Retinal pigment epithelial cell (primary cell): ENCODE results near the gene AIFM3.

Experiments used
- DNase-seq: peaks from one replicate; pipeline ENCODE4 v3.0.0-alpha.2; 2010; ENCODE audit warnings: low read depth
- H3K4me3 ChIP-seq: 2 replicates; pipeline ENCODE4 v1.5.1; 2011; ENCODE audit warnings: mild to moderate bottlenecking, low read length, control low read depth, moderate library complexity
- TF ChIP-seq, protein P1 (sequence below): conservative IDR thresholded peaks from 2 replicates; pipeline ENCODE4 v1.5.1; 2011; ENCODE audit warnings: low read depth, low read length, control low read depth, inconsistent platforms

AIFM3 gene

DNA sequence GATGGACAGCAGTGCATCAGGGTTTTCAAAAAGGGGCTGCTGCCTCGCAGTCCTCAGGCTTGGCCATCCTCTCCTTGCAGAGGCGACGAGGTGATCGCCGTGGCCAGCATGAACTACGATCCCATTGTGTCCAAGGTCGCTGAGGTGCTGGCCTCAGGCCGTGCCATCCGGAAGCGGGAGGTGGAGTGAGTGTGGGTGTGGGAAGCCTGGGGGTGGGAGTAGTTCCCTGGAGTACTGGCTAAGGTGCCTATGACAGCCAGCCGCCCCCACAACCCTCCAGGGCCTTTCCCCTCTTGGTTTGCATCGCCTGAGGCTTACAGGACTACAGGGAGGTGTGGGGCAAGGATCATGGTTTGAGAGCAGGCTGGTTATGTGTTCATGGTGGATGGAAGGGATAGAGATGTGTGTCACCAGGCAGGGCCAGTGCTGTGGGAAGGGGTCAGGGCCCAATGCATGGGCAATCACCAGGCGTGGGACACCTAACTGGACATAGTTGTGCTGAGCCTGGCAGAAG, 12.9 kb downstream of the AIFM3 start:
- no peak for DNase-seq
- H3K4me3 ChIP-seq, result peak overlapping the region; percentile 24

DNA sequence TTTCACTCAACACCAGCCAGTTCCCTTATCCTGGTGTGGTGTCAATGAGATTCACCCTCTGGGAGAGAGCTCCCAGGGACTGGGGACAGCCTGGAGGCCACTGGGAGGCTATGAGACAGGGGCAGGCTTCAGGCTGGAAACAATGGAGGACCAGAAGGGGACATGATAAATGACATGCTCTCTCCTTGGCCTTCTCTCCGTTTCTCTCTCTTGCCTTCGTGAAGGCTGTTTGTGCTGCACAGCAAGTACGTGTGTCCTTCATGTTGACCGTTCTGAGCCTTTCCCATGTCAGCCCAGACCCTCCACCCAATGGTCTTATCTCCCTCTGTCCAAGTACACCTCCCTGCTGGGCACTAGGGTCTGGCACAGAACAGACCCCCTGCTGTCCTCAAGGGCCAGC, 13.5 kb downstream of the AIFM3 start:
- TF ChIP-seq, protein P1, sequence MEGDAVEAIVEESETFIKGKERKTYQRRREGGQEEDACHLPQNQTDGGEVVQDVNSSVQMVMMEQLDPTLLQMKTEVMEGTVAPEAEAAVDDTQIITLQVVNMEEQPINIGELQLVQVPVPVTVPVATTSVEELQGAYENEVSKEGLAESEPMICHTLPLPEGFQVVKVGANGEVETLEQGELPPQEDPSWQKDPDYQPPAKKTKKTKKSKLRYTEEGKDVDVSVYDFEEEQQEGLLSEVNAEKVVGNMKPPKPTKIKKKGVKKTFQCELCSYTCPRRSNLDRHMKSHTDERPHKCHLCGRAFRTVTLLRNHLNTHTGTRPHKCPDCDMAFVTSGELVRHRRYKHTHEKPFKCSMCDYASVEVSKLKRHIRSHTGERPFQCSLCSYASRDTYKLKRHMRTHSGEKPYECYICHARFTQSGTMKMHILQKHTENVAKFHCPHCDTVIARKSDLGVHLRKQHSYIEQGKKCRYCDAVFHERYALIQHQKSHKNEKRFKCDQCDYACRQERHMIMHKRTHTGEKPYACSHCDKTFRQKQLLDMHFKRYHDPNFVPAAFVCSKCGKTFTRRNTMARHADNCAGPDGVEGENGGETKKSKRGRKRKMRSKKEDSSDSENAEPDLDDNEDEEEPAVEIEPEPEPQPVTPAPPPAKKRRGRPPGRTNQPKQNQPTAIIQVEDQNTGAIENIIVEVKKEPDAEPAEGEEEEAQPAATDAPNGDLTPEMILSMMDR, result no peak
- H3K4me3 ChIP-seq, result no peak overlapping the region
- DNase-seq, result no peak

More for the DNA sequence above, 12.9 kb downstream of the AIFM3 start:
- TF ChIP-seq, protein P1, result no peak

DNA sequence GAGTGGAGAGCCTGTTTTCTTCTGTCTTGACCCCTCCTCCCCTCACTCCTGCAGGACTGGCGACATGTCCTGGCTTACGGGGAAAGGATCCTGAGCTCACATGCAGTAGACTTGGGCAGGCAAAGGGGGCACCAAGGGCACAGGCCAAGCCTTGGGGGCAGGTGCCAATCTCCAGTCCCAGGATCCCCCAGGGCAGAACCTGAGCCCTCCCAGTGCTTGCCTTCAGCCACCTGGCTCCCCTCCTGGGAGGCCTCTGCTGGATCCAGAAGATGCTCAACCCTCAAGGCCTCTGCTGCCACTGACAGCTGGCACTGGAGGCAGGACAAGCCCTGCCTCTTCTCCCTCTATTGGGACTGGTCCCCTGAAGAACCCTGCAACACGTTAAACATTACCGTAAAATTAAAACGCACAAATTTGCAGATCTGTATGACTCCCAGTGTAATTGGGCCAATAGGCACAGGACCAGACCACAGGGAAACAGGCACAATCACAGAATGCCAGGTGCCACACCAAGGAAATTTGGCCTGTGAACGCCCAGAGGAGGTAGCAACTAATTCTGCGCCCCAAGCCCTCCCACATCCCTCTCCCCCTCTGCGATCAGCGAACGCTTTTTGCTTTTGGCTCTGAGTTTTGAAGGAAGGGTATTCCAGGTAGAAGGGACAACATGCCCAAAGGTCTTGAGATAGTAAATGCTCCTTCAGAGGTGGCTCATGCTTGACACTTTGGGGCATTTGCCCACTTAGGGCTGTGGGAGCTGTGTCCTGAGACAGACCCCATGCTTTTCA, 14.1 kb downstream of the AIFM3 start:
- DNase-seq, result no peak
- H3K4me3 ChIP-seq, result peak overlapping the region; percentile 81
- TF ChIP-seq, protein P1, result no peak

DNA sequence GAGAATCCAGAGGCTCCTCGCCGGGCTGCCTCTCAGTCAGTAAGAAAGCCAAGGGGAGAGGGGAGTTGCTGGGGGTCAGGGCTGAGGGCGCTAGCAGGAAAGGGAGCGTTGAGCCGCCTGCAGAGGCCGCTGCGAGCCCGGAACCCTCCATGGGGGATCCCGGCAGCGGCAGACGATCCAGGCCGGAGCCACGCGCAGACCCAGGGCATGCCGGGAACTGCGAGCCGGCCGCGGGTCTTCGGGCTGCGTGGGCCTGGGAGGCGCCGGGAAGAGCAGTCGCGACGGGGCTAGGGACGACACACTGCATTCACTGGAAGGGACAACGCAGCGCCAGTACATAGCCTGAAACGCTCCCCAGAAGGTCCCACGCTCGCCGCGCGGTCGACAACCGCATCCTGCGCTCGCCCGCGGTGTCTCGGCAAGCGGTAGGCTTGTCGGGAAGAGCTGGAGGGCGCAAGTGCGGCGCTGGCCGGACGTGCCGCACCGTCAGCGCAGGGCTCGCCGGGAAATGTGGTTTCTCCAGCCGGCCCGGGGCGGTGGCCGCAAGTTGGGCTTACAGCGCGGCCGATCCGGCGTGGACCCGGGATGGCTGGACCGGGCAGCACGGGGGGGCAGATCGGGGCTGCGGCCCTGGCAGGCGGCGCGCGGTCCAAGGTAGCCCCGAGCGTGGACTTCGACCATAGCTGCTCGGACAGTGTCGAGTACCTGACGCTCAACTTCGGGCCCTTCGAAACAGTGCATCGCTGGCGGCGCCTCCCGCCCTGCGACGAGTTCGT, 14.9 kb downstream of the AIFM3 start, which contains the start of gene LZTR1:
Gene LZTR1, plus strand, starts transcription at position 511 of the 776 bp plus-strand sequence. Its CDS starts 75 bp downstream, at position 586.
- peak within 1 kb of the TSS; percentile 81 for H3K4me3 ChIP-seq
- DNase-seq, result no peak
- TF ChIP-seq, protein P1, result peak; percentile 72

DNA sequence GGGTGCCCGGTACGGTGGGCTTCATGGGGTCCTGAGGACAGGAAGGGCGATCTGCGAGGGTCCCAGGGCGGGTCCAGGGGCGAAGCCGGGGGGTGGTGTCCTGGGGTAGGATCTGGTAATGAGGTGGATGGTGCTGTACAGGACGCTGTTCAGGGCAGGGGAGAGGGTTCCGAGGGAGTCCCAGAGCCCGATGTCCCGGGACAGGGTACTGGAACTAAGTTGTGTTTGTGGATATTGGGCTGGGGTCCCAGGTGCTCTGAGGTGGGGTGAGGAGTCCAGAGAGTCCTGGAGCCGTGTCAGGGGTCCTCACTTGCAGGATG, 15.5 kb downstream of the AIFM3 start:
- peak overlapping the region; percentile 81 for H3K4me3 ChIP-seq
- TF ChIP-seq, protein P1, result no peak
- DNase-seq, result no peak

DNA sequence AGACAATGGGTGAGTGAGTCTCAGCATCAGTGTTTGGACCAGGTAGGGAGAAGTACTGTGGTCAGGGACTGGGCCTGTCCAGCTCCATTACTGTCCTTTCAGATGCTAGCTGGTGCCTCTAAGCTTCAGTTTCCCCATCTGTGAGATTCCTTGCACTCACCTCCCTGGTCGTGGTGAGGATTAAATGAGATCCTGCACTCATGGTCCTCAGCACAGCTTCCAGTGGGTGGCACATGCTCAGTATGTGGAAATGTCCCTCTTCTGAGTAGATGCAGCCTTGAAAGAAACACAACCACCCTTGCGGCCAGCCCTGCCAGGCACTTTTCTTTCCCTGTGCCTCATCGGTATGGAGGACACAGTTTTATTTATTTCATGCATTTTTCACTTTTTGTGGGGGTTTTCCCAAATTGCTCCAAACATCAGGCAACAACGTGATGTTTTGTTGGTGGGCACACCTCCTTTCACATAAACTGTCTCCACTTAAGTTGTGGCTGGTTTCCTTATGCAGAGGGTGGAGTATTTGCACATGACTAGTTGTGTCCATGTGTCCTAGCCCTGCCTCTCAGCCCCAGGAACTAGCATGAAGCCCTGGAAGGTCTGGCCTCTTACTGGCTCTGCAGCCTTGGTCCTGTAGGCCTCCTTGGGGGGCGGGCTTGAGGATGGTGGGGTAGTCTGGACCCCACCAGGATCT, 16.2 kb downstream of the AIFM3 start:
- no peak for DNase-seq
- TF ChIP-seq, protein P1, result no peak
- peak overlapping the region; percentile 81 for H3K4me3 ChIP-seq
